ENCODE measurements around the gene CTR9.

DNA sequence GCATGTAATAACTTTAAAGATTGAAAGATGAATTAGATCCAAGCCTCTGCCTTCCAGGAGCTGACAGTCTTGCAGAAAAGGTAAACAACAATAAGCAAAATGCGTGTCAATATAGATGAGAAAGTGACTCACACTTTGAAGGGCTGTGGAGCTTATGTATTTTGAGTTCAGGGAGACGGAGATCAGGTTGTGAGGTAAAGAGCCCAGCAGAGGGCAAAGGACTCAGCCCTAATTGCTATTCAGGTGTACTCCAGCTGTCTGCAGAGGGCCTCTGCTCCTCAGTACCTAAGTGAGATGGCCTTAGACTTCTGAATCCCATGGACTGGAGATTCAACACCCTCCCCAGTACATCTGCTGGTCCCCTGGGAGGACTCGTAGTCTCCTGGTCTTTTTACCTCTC lies 22.9 kb upstream of the CTR9 start:
- TF ChIP-seq, protein P1, sequence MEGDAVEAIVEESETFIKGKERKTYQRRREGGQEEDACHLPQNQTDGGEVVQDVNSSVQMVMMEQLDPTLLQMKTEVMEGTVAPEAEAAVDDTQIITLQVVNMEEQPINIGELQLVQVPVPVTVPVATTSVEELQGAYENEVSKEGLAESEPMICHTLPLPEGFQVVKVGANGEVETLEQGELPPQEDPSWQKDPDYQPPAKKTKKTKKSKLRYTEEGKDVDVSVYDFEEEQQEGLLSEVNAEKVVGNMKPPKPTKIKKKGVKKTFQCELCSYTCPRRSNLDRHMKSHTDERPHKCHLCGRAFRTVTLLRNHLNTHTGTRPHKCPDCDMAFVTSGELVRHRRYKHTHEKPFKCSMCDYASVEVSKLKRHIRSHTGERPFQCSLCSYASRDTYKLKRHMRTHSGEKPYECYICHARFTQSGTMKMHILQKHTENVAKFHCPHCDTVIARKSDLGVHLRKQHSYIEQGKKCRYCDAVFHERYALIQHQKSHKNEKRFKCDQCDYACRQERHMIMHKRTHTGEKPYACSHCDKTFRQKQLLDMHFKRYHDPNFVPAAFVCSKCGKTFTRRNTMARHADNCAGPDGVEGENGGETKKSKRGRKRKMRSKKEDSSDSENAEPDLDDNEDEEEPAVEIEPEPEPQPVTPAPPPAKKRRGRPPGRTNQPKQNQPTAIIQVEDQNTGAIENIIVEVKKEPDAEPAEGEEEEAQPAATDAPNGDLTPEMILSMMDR (IDR thresholded peaks at IDR 0.05) = no peak
- TF ChIP-seq POLR2A (IDR thresholded peaks at IDR 0.05) = no peak
